Hepatocyte (in vitro differentiated cells): ENCODE data around the gene PUS10.

Experiments used
- CTCF ChIP-seq: fragments of 200-600 bp; sonication (generic); IDR thresholded peaks from 2 replicates; pipeline ENCODE4 v1.5.1; 2016; ENCODE audit warnings: antibody characterized with exemption, mild to moderate bottlenecking; ENCODE audit not compliant: poor library complexity
- EZH2 ChIP-seq: fragments of 200-600 bp; sonication (generic); IDR thresholded peaks from 2 replicates; pipeline ENCODE4 v1.6.1; 2016; ENCODE audit warnings: antibody characterized with exemption, mild to moderate bottlenecking, borderline replicate concordance
- EZH2phosphoT487 ChIP-seq: fragments of 200-600 bp; sonication (generic); IDR thresholded peaks from one replicate; pipeline ENCODE4 v1.6.1; 2018; ENCODE audit warnings: antibody characterized with exemption, mild to moderate bottlenecking, low read depth, moderate library complexity; ENCODE audit not compliant: unreplicated experiment, severe bottlenecking

- TF ChIP-seq CTCF (no peak), EZH2 (no peak), EZH2phosphoT487 (no peak)
These were observed 59.7 kb downstream of the PUS10 start for GRCh38 chr2:60958361-60958760.
